HCT116 (cell line): Measurements from ENCODE around the gene ISCA2.

Experiments used
- ELF1 ChIP-seq: IDR thresholded peaks from 2 replicates; pipeline ENCODE4 v1.6.1; 2012; ENCODE audit warnings: low read depth, borderline replicate concordance
- EZH2 ChIP-seq: fragments of 200-600 bp; sonication (generic); IDR thresholded peaks from 2 replicates; pipeline ENCODE4 v1.6.1; 2017; ENCODE audit warnings: antibody characterized with exemption, mixed run types
- EZH2phosphoT487 ChIP-seq: fragments of 200-600 bp; IDR thresholded peaks from 2 replicates; pipeline ENCODE4 v1.6.1; 2018; ENCODE audit warnings: antibody characterized with exemption, borderline replicate concordance
- JUND ChIP-seq: IDR thresholded peaks from 2 replicates; pipeline ENCODE4 v1.6.1; 2012
- POLR2A ChIP-seq: IDR thresholded peaks from 2 replicates; pipeline ENCODE4 v1.7.0; 2011; ENCODE audit warnings: borderline replicate concordance; ENCODE audit not compliant: insufficient read depth, insufficient read length; ENCODE audit errors: extremely low read depth
- RAD21 ChIP-seq: IDR thresholded peaks from 2 replicates; pipeline ENCODE4 v1.6.1; 2012; ENCODE audit warnings: low read depth, mild to moderate bottlenecking
- ZBTB33 ChIP-seq: IDR thresholded peaks from 2 replicates; pipeline ENCODE4 v1.6.1; 2011; ENCODE audit warnings: mild to moderate bottlenecking, low read length, moderate library complexity; ENCODE audit not compliant: insufficient replicate concordance; ENCODE audit errors: extremely low read depth
- TF ChIP-seq, protein P1 (sequence below), 3 experiments: fragments of 200-600 bp in 1 of 3; sonication (generic) in 1 of 3; IDR thresholded peaks in 2 of 3; conservative IDR thresholded peaks in 1 of 3; 2 replicates each; pipeline ENCODE4 v1.5.1; 2012 to 2017; ENCODE audit warnings: low read depth in 2 of 3, low read length in 2 of 3, antibody characterized with exemption in 1 of 3, borderline replicate concordance in 1 of 3, control low read depth in 1 of 3, mild to moderate bottlenecking in 1 of 3, mixed read lengths in 1 of 3, mixed run types in 1 of 3, moderate library complexity in 1 of 3; ENCODE audit not compliant: insufficient read depth in 1 of 3

- TF ChIP-seq, protein P1, sequence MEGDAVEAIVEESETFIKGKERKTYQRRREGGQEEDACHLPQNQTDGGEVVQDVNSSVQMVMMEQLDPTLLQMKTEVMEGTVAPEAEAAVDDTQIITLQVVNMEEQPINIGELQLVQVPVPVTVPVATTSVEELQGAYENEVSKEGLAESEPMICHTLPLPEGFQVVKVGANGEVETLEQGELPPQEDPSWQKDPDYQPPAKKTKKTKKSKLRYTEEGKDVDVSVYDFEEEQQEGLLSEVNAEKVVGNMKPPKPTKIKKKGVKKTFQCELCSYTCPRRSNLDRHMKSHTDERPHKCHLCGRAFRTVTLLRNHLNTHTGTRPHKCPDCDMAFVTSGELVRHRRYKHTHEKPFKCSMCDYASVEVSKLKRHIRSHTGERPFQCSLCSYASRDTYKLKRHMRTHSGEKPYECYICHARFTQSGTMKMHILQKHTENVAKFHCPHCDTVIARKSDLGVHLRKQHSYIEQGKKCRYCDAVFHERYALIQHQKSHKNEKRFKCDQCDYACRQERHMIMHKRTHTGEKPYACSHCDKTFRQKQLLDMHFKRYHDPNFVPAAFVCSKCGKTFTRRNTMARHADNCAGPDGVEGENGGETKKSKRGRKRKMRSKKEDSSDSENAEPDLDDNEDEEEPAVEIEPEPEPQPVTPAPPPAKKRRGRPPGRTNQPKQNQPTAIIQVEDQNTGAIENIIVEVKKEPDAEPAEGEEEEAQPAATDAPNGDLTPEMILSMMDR (IDR thresholded peaks at IDR 0.05 in 2 of 3, conservative IDR thresholded peaks at IDR 0.05 in 1 of 3; ENCODE audit: borderline replicate concordance in 1 of 3, insufficient read depth in 1 of 3, low read depth in 2 of 3, low read length in 2 of 3) = no peak
- TF ChIP-seq POLR2A (no peak), RAD21 (no peak), ZBTB33 (no peak), JUND (no peak), EZH2phosphoT487 (no peak), ELF1 (no peak), EZH2 (no peak)
These were observed 10.2 kb upstream of the ISCA2 start for GRCh38 chr14:74483321-74483720.
